HCT116 (cell line): Measurements from ENCODE around the gene KRT82. TPM values are rescaled to one million over a fixed set of nuclear protein-coding genes. Genes with fewer than 3 reads are reported as not detected.

ENCODE experiments used
- ATAC-seq: fragments of 200-7000 bp; cut with Tn5 transposase; 2 replicates; pipeline ENCODE4 v1.9.1; 2020; ENCODE audit warnings: mild to moderate bottlenecking, moderate library complexity
- BruUV-seq: library from RNA; stranded (reverse); fragments of 400-500 nt; replicated peaks from 2 replicates; lab custom pipeline; 2021; lab: Mats Ljungman, UMichigan
- CTCF ChIA-PET: fragments of 300-600 bp; sonication (Branson Sonifier 250); formaldehyde crosslinking; loops from one replicate; lab custom pipeline; 2021; ENCODE audit warnings: antibody characterized with exemption; lab: Charles Lee
- POLR2A ChIA-PET: fragments of 300-600, 350-600 bp; sonication (Branson Sonifier 250); formaldehyde crosslinking; loops from one replicate; lab custom pipeline; 2021; ENCODE audit warnings: antibody characterized with exemption; lab: Charles Lee
- RAD21 ChIA-PET, 2 experiments: fragments of 300-600 bp; sonication (Branson Sonifier 250); formaldehyde crosslinking; loops; one replicate each; lab custom pipeline; 2023; ENCODE audit warnings: low total read pairs in 2 of 2; ENCODE audit not compliant: uncharacterized antibody in 2 of 2, unreplicated experiment in 2 of 2, low non-redundant PET in 1 of 2; lab: Charles Lee
- DNase-seq: peaks from one replicate; pipeline ENCODE4 v3.0.0-alpha.2; 2010; ENCODE audit warnings: low read depth, low spot score
- H2AFZ ChIP-seq: fragments of 200-600 bp; shearing (Covaris generic), sonication (generic); 2 replicates; pipeline ENCODE4 v1.6.1; 2017; ENCODE audit warnings: low read depth, mixed run types, mixed read lengths, antibody characterized with exemption, low read length; ENCODE audit not compliant: poor library complexity, severe bottlenecking
- H3K27ac ChIP-seq: 2 replicates; pipeline ENCODE4 v1.5.1; 2012; ENCODE audit warnings: low read depth, low read length
- H3K27me3 ChIP-seq: fragments of 200-600 bp; sonication (generic); 2 replicates; pipeline ENCODE4 v1.6.1; 2016; ENCODE audit warnings: mixed run types, low read length, mixed read lengths; ENCODE audit not compliant: insufficient read depth
- H3K36me3 ChIP-seq, 2 experiments: fragments of 200-500 bp in 1 of 2; fragments of 200-600 bp in 1 of 2; sonication (Bioruptor generic) in 1 of 2; sonication (generic) in 1 of 2; 2 replicates each; pipeline versions ENCODE4 v1.5.1 to v1.6.1; 2014 to 2016; ENCODE audit warnings: low read length in 2 of 2, inconsistent platforms in 1 of 2, mixed read lengths in 1 of 2, mixed run types in 1 of 2; ENCODE audit not compliant: insufficient read depth in 2 of 2, control insufficient read depth in 1 of 2
- H3K4me1 ChIP-seq, 2 experiments: fragments of 200-600 bp in 1 of 2; sonication (generic) in 1 of 2; 2 replicates each; pipeline versions ENCODE4 v1.5.1 to v1.6.1; 2012 to 2017; ENCODE audit warnings: low read length in 2 of 2, inconsistent platforms in 1 of 2, mild to moderate bottlenecking in 1 of 2, mixed read lengths in 1 of 2, mixed run types in 1 of 2, moderate library complexity in 1 of 2; ENCODE audit not compliant: insufficient read depth in 2 of 2, control insufficient read depth in 1 of 2
- H3K4me2 ChIP-seq: fragments of 200-600 bp; sonication (generic); 2 replicates; pipeline ENCODE4 v1.6.1; 2017; ENCODE audit warnings: mixed run types, low read length, mixed read lengths
- H3K4me3 ChIP-seq, 2 experiments: fragments of 200-600 bp in 1 of 2; sonication (generic) in 1 of 2; replicated peaks in 1 of 2; 2 replicates each; pipeline ENCODE4 v1.5.1; 2011 to 2016; ENCODE audit warnings: low read length in 2 of 2, control low read depth in 1 of 2, low read depth in 1 of 2, mild to moderate bottlenecking in 1 of 2, mixed read lengths in 1 of 2, mixed run types in 1 of 2
- H3K79me2 ChIP-seq: fragments of 200-600 bp; sonication (generic); 2 replicates; pipeline ENCODE4 v1.6.1; 2017; ENCODE audit warnings: mild to moderate bottlenecking, mixed run types, low read length, moderate library complexity, mixed read lengths; ENCODE audit not compliant: insufficient read depth
- H3K9ac ChIP-seq: fragments of 200-600 bp; sonication (generic); 2 replicates; pipeline ENCODE4 v1.6.1; 2016; ENCODE audit warnings: low read length, mixed read lengths
- H3K9me2 ChIP-seq: fragments of 200-600 bp; sonication (generic), shearing (Covaris generic); 2 replicates; pipeline ENCODE4 v1.6.1; 2017; ENCODE audit warnings: mixed run types, mild to moderate bottlenecking, moderate library complexity; ENCODE audit not compliant: insufficient read depth
- H3K9me3 ChIP-seq, 2 experiments: fragments of 200-500 bp in 1 of 2; fragments of 200-600 bp in 1 of 2; sonication (Bioruptor generic) in 1 of 2; sonication (generic) in 1 of 2; 2 replicates each; pipeline ENCODE4 v1.6.1; 2014 to 2017; ENCODE audit warnings: low read length in 2 of 2, mixed read lengths in 2 of 2, inconsistent platforms in 1 of 2, low read depth in 1 of 2, mild to moderate bottlenecking in 1 of 2, mixed run types in 1 of 2, moderate library complexity in 1 of 2; ENCODE audit not compliant: control insufficient read depth in 1 of 2, insufficient read depth in 1 of 2
- H4K20me1 ChIP-seq: fragments of 200-600 bp; sonication (generic), shearing (Covaris generic); 2 replicates; pipeline ENCODE4 v1.6.1; 2017; ENCODE audit warnings: mixed run types, mild to moderate bottlenecking, moderate library complexity; ENCODE audit not compliant: insufficient read depth
- CBX3 ChIP-seq: IDR thresholded peaks from 2 replicates; pipeline ENCODE4 v1.6.1; 2012; ENCODE audit warnings: low read depth
- CEBPB ChIP-seq: IDR thresholded peaks from 2 replicates; pipeline ENCODE4 v1.6.1; 2012; ENCODE audit warnings: low read depth
- EGR1 ChIP-seq: IDR thresholded peaks from 2 replicates; pipeline ENCODE4 v1.6.1; 2012; ENCODE audit warnings: low read depth
- ELF1 ChIP-seq: IDR thresholded peaks from 2 replicates; pipeline ENCODE4 v1.6.1; 2012; ENCODE audit warnings: low read depth, borderline replicate concordance
- EZH2 ChIP-seq: fragments of 200-600 bp; sonication (generic); IDR thresholded peaks from 2 replicates; pipeline ENCODE4 v1.6.1; 2017; ENCODE audit warnings: antibody characterized with exemption, mixed run types
- EZH2phosphoT487 ChIP-seq: fragments of 200-600 bp; IDR thresholded peaks from 2 replicates; pipeline ENCODE4 v1.6.1; 2018; ENCODE audit warnings: antibody characterized with exemption, borderline replicate concordance
- POLR2A ChIP-seq: IDR thresholded peaks from 2 replicates; pipeline ENCODE4 v1.7.0; 2011; ENCODE audit warnings: borderline replicate concordance; ENCODE audit not compliant: insufficient read depth, insufficient read length; ENCODE audit errors: extremely low read depth
- POLR2AphosphoS5 ChIP-seq: IDR thresholded peaks from 2 replicates; pipeline ENCODE4 v1.6.1; 2011; ENCODE audit warnings: mild to moderate bottlenecking, low read depth, low read length, moderate library complexity
- RAD21 ChIP-seq: IDR thresholded peaks from 2 replicates; pipeline ENCODE4 v1.6.1; 2012; ENCODE audit warnings: low read depth, mild to moderate bottlenecking
- REST ChIP-seq: IDR thresholded peaks from 2 replicates; pipeline ENCODE4 v1.6.1; 2012; ENCODE audit warnings: low read depth
- SP1 ChIP-seq: IDR thresholded peaks from 2 replicates; pipeline ENCODE4 v1.6.1; 2012; ENCODE audit warnings: low read depth
- SRF ChIP-seq: IDR thresholded peaks from 2 replicates; pipeline ENCODE4 v1.6.1; 2012; ENCODE audit warnings: low read depth
- ZFX ChIP-seq: fragments of 450-650 bp; IDR thresholded peaks from 2 replicates; pipeline ENCODE4 v1.6.1; 2017
- ZNF274 ChIP-seq: fragments of 200-500 bp; sonication (Bioruptor generic); IDR thresholded peaks from 2 replicates; pipeline ENCODE4 v1.6.1; 2014; ENCODE audit warnings: mild to moderate bottlenecking, low read depth, low read length, inconsistent platforms
- intact Hi-C: fragments of 100-400 bp; cut with micrococcal nuclease; formaldehyde crosslinking; loops from 2 replicates; pipeline ENCODE4 v1.10.0; 2022
- total RNA-seq: library from RNA; stranded (reverse); gene quantifications from one replicate; pipeline ENCODE4 v1.2.1, GENCODE V29; 2021; ENCODE audit not compliant: unreplicated experiment
- TF ChIP-seq, protein P1 (sequence below), 3 experiments: fragments of 200-600 bp in 1 of 3; sonication (generic) in 1 of 3; IDR thresholded peaks in 2 of 3; conservative IDR thresholded peaks in 1 of 3; 2 replicates each; pipeline ENCODE4 v1.5.1; 2012 to 2017; ENCODE audit warnings: low read depth in 2 of 3, low read length in 2 of 3, antibody characterized with exemption in 1 of 3, borderline replicate concordance in 1 of 3, control low read depth in 1 of 3, mild to moderate bottlenecking in 1 of 3, mixed read lengths in 1 of 3, mixed run types in 1 of 3, moderate library complexity in 1 of 3; ENCODE audit not compliant: insufficient read depth in 1 of 3
- TF ChIP-seq, protein P2 (sequence below): IDR thresholded peaks from 2 replicates; pipeline ENCODE4 v1.6.1; 2011; ENCODE audit warnings: mild to moderate bottlenecking, low read length, moderate library complexity; ENCODE audit not compliant: insufficient replicate concordance; ENCODE audit errors: extremely low read depth

Gene KRT82
- total RNA-seq, 1 experiment from 2014 or later: not detected

DNA sequence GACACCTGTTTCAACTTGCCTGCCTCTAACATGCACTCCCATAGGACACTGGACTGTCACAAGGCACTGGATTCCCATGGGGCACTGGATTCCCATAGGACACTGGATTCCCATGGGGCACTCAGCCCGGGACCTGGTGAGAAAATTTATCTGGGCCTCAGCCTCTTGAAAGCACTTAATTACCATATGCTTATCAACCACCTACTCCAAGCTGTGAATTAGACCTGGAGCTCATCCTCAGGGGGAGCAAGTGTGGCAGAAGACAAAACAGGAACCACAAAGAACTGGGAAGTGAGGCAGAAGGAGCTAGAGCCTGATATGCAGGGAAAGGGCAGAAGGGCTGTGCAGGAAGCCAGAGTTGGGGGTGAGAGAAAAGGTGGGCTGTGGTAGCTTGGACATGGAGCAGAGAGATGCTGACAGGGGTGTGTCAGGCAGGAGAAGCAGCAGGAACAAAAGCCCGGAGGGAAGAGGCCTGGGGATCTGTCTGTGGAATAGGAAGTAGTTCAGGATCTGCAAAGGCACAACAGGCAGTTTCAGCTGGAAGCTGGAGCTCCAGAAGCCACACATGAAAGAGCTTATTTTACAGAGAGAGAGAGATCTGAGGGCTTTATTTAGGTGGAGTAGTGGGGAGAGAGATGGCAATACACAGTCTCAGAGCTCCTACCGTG is 3.1 kb downstream of the KRT82 start:
- POLR2A ChIA-PET: no interaction called here
- CTCF ChIA-PET: interaction anchor here (1.3 to 1.9 kb wide), 2 partner anchors 7 to 11 kb away, joined by 3 to 5 read pairs; no protein-coding TSS in a partner anchor
- TF ChIP-seq SRF: no peak
- TF ChIP-seq ZFX: no peak
- no peak for TF ChIP-seq ZNF274
- TF ChIP-seq POLR2A: no peak
- TF ChIP-seq POLR2AphosphoS5: no peak
- no peak for TF ChIP-seq RAD21
- no peak for TF ChIP-seq REST
- TF ChIP-seq, protein P1, sequence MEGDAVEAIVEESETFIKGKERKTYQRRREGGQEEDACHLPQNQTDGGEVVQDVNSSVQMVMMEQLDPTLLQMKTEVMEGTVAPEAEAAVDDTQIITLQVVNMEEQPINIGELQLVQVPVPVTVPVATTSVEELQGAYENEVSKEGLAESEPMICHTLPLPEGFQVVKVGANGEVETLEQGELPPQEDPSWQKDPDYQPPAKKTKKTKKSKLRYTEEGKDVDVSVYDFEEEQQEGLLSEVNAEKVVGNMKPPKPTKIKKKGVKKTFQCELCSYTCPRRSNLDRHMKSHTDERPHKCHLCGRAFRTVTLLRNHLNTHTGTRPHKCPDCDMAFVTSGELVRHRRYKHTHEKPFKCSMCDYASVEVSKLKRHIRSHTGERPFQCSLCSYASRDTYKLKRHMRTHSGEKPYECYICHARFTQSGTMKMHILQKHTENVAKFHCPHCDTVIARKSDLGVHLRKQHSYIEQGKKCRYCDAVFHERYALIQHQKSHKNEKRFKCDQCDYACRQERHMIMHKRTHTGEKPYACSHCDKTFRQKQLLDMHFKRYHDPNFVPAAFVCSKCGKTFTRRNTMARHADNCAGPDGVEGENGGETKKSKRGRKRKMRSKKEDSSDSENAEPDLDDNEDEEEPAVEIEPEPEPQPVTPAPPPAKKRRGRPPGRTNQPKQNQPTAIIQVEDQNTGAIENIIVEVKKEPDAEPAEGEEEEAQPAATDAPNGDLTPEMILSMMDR (IDR thresholded peaks at IDR 0.05 in 2 of 3, conservative IDR thresholded peaks at IDR 0.05 in 1 of 3; ENCODE audit: borderline replicate concordance in 1 of 3, insufficient read depth in 1 of 3, low read depth in 2 of 3, low read length in 2 of 3): no peak
- TF ChIP-seq EZH2: no peak
- TF ChIP-seq CEBPB: no peak
- no peak for TF ChIP-seq CBX3
- TF ChIP-seq SP1: no peak
- TF ChIP-seq, protein P2, sequence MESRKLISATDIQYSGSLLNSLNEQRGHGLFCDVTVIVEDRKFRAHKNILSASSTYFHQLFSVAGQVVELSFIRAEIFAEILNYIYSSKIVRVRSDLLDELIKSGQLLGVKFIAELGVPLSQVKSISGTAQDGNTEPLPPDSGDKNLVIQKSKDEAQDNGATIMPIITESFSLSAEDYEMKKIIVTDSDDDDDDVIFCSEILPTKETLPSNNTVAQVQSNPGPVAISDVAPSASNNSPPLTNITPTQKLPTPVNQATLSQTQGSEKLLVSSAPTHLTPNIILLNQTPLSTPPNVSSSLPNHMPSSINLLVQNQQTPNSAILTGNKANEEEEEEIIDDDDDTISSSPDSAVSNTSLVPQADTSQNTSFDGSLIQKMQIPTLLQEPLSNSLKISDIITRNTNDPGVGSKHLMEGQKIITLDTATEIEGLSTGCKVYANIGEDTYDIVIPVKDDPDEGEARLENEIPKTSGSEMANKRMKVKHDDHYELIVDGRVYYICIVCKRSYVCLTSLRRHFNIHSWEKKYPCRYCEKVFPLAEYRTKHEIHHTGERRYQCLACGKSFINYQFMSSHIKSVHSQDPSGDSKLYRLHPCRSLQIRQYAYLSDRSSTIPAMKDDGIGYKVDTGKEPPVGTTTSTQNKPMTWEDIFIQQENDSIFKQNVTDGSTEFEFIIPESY: no peak
- TF ChIP-seq ELF1: no peak
- no peak for TF ChIP-seq EGR1
- no peak for TF ChIP-seq EZH2phosphoT487
- TF ChIP-seq, all 23 proteins: peak for 0

More for the DNA sequence above, 3.1 kb downstream of the KRT82 start:
- no peaks in the 10 kb centered on the region for H3K27me3 ChIP-seq
- H3K79me2 ChIP-seq: no peaks in the 10 kb centered on the region
- no peaks in the 10 kb centered on the region for H4K20me1 ChIP-seq
- no TSS peak for BruUV-seq
- ATAC-seq (no peak), DNase-seq (no peak)
- no peak overlapping the region for H3K4me3 ChIP-seq
- no peaks in the 10 kb centered on the region for H3K36me3 ChIP-seq
- no peak overlapping the region for H3K9ac ChIP-seq
- H2AFZ ChIP-seq: no peak overlapping the region
- H3K27ac ChIP-seq: no peak overlapping the region
- RAD21 ChIA-PET: no interaction called here
- H3K9me2 ChIP-seq: no peaks in the 10 kb centered on the region
- H3K9me3 ChIP-seq: no peaks in the 10 kb centered on the region
- intact Hi-C loops: no loop called here
- H3K4me2 ChIP-seq: no peak overlapping the region
- H3K4me1 ChIP-seq: no peaks in the 10 kb centered on the region
